A549 (cell line): ENCODE data around the gene ARPC1B. TPM values are rescaled to one million over a fixed set of nuclear protein-coding genes. Genes with fewer than 3 reads are reported as not detected.

Experiments
- ATAC-seq, 2 experiments: fragments of 200-7000 bp in 1 of 2; fragments of >200 bp in 1 of 2; cut with Nextera tagmentation in 1 of 2; cut with Tn5 transposase in 1 of 2; 3 replicates each; pipeline versions ENCODE4 v1.8.0 to v1.9.1; 2018 to 2020; ENCODE audit warnings: mild to moderate bottlenecking in 1 of 2, moderate library complexity in 1 of 2
- CTCF ChIA-PET: fragments of 300-600 bp; sonication (Branson Sonifier 250); formaldehyde crosslinking; extraction: SDS; loops from one replicate; lab custom pipeline; 2021; ENCODE audit warnings: antibody characterized with exemption, inconsistent platforms; lab: Yijun Ruan, JAX
- POLR2A ChIA-PET: fragments of 350-600 bp; formaldehyde crosslinking; extraction: SDS; loops from one replicate; lab custom pipeline; 2021; ENCODE audit warnings: antibody characterized with exemption, inconsistent platforms; lab: Yijun Ruan, JAX
- DNase-seq, 2 experiments: peaks; one replicate each; pipeline versions ENCODE4 v3.0.0 to v3.0.0-alpha.2; 2011 to 2016; ENCODE audit warnings: low read depth in 1 of 2, low spot score in 1 of 2
- FAIRE-seq: peaks from 2 replicates; lab custom pipeline; 2011; peaks lifted over from hg19 to GRCh38; lab: Jason Lieb, UNC
- H3K27ac ChIP-seq, 2 experiments: fragments of >200 bp; sonication (Bioruptor Twin); formaldehyde crosslinking; 3 replicates each; pipeline ENCODE4 v1.5.1; 2016 to 2017
- H3K4me1 ChIP-seq: fragments of >200 bp; sonication (Bioruptor Twin); formaldehyde crosslinking; 3 replicates; pipeline ENCODE4 v1.6.1; 2016
- H3K4me2 ChIP-seq: fragments of >200 bp; sonication (Bioruptor Twin); formaldehyde crosslinking; 3 replicates; pipeline ENCODE4 v1.6.1; 2016
- H3K4me3 ChIP-seq: fragments of >200 bp; sonication (Bioruptor Twin); formaldehyde crosslinking; 3 replicates; pipeline ENCODE4 v1.5.1; 2016
- H3K9me3 ChIP-seq: fragments of >200 bp; sonication (Bioruptor Twin); formaldehyde crosslinking; 3 replicates; pipeline ENCODE4 v1.6.1; 2016
- BCL3 ChIP-seq: fragments of >200 bp; sonication (Bioruptor Twin); formaldehyde crosslinking; IDR thresholded peaks from 3 replicates; pipeline ENCODE4 v1.6.1; 2016
- CBX2 ChIP-seq: fragments of 200-600 bp; sonication (generic); IDR thresholded peaks from 2 replicates; pipeline ENCODE4 v1.6.1; 2016; ENCODE audit warnings: low read depth, mild to moderate bottlenecking, borderline replicate concordance
- CEBPB ChIP-seq, 2 experiments: fragments of >200 bp in 1 of 2; sonication (Bioruptor Twin) in 1 of 2; formaldehyde crosslinking in 1 of 2; IDR thresholded peaks; 2 replicates each; pipeline ENCODE4 v1.6.1; 2012 to 2016
- EHF ChIP-seq: fragments of 250-450 bp; sonication (Bioruptor Pico); IDR thresholded peaks from 2 replicates; pipeline ENCODE4 v1.5.0; 2020; ENCODE audit warnings: mild to moderate bottlenecking
- ESRRA ChIP-seq: fragments of 150-350 bp; IDR thresholded peaks from 2 replicates; pipeline ENCODE4 v1.6.1; 2014; ENCODE audit warnings: mild to moderate bottlenecking, low read length, borderline replicate concordance
- FOSL2 ChIP-seq, 2 experiments: fragments of 450-650 bp in 1 of 2; fragments of >200 bp in 1 of 2; sonication (Bioruptor Twin) in 1 of 2; formaldehyde crosslinking; IDR thresholded peaks; 2 replicates each; pipeline versions ENCODE4 v1.5.0 to v1.6.1; 2016 to 2020; ENCODE audit warnings: mild to moderate bottlenecking in 1 of 2, moderate library complexity in 1 of 2
- HDAC2 ChIP-seq: fragments of 200-600 bp; sonication (generic); IDR thresholded peaks from 2 replicates; pipeline ENCODE4 v1.6.1; 2016
- HMGXB4 ChIP-seq: fragments of 250-450 bp; sonication (Bioruptor Pico); IDR thresholded peaks from 2 replicates; pipeline ENCODE4 v1.5.0; 2021; ENCODE audit warnings: mild to moderate bottlenecking, moderate library complexity, borderline replicate concordance
- HOXA7 ChIP-seq: fragments of 250-450 bp; sonication (Bioruptor Pico); IDR thresholded peaks from 2 replicates; pipeline ENCODE4 v1.5.0; 2020; ENCODE audit warnings: mild to moderate bottlenecking, moderate library complexity
- HOXB5 ChIP-seq: fragments of 250-450 bp; sonication (Bioruptor Pico); IDR thresholded peaks from 2 replicates; pipeline ENCODE4 v1.5.0; 2020; ENCODE audit warnings: mild to moderate bottlenecking, moderate library complexity
- JUN ChIP-seq, 2 experiments: fragments of >200 bp; sonication (Bioruptor Twin); formaldehyde crosslinking; IDR thresholded peaks; 2 replicates in 1 of 2; 3 replicates in 1 of 2; pipeline ENCODE4 v1.6.1; 2016 to 2017
- JUNB ChIP-seq: fragments of >200 bp; sonication (Bioruptor Twin); formaldehyde crosslinking; IDR thresholded peaks from 2 replicates; pipeline ENCODE4 v1.6.1; 2016
- MAX ChIP-seq: IDR thresholded peaks from 2 replicates; pipeline ENCODE4 v1.6.1; 2012
- MYC ChIP-seq: IDR thresholded peaks from 2 replicates; pipeline ENCODE4 v1.6.1; 2012; ENCODE audit warnings: mild to moderate bottlenecking, inconsistent platforms, low read length, improper control_type of control experiment, borderline replicate concordance
- NPAS2 ChIP-seq: fragments of 250-450 bp; sonication (Bioruptor Pico); IDR thresholded peaks from 2 replicates; pipeline ENCODE4 v1.8.0; 2022; ENCODE audit warnings: mild to moderate bottlenecking, moderate library complexity, borderline replicate concordance
- PBX3 ChIP-seq: IDR thresholded peaks from 2 replicates; pipeline ENCODE4 v1.6.1; 2012
- PHF8 ChIP-seq: fragments of 200-600 bp; sonication (generic); IDR thresholded peaks from 2 replicates; pipeline ENCODE4 v1.6.1; 2016; ENCODE audit warnings: low read depth, mild to moderate bottlenecking, antibody characterized with exemption, moderate library complexity, borderline replicate concordance
- POLR2A ChIP-seq: IDR thresholded peaks from 2 replicates; pipeline ENCODE4 v1.6.1; 2012; ENCODE audit warnings: mild to moderate bottlenecking, low read length
- RCOR1 ChIP-seq: fragments of 150-350 bp; IDR thresholded peaks from 2 replicates; pipeline ENCODE4 v1.6.1; 2014; ENCODE audit warnings: antibody characterized with exemption, low read length, low read depth
- TP53 ChIP-seq: fragments of 250-450 bp; sonication (Bioruptor Pico); IDR thresholded peaks from 2 replicates; pipeline ENCODE4 v1.5.0; 2021; ENCODE audit warnings: mild to moderate bottlenecking, moderate library complexity
- USF2 ChIP-seq: fragments of 450-650 bp; IDR thresholded peaks from 2 replicates; pipeline ENCODE4 v1.6.1; 2014; ENCODE audit warnings: antibody characterized with exemption
- WGBS: methylation state at CpG from one replicate; pipeline ENCODE4 v1.1.6; 2017; ENCODE audit errors: missing lambda C conversion rate; 5-methylcytosine and 5-hydroxymethylcytosine counted together
- polyA plus RNA-seq, 4 experiments: library from polyadenylated mRNA; depleted of rRNA in 3 of 4; stranded (reverse); fragments of >200 nt; fragmentation: RNase III in 1 of 4; extraction: RNeasy Plus Mini Kit Qiagen cat#74134 plus additional on column Dnase treatment in 1 of 4; gene quantifications; 2 replicates in 3 of 4; 3 replicates in 1 of 4; pipeline ENCODE4 v1.2.3, GENCODE V29; 2011 to 2017

The ARPC1B gene
- polyA plus RNA-seq, 2 of the 4 experiments (the other 2 are of a cell fraction), result 197 to 294 TPM

- Histone ChIP-seq H3K4me3 (peak overlapping the region; percentile 99), H3K4me2 (peak overlapping the region; percentile 95), H3K4me1 (peaks cover 34% of the 10 kb centered on the region), H3K9me3 (no peaks in the 10 kb centered on the region)
- POLR2A ChIA-PET, result interaction anchor here (1.3 to 2.5 kb wide), 7 partner anchors 8 to 769 kb away, joined by 3 to 23 read pairs (median 12); partner anchors contain the start of genes ARPC1B, CPSF4, GPC2 and PTCD1
- CTCF ChIA-PET, result interaction anchor here (0.7 to 1.7 kb wide), 5 partner anchors 10 to 97 kb away, joined by 3 to 6 read pairs (median 3); no protein-coding TSS in a partner anchor
- under 1% methylated on average over 22 of the region's 28 CpGs for WGBS
- ATAC-seq (peak; percentile 43 to 66), DNase-seq (peak; percentile 46 to 51)
- 0 out of 2 replicates have a peak, but pooled peaks have one; percentile 32 for TF ChIP-seq TP53 (CRISPR knock-in tag)
- no peak for TF ChIP-seq FOSL2 (IDR thresholded peaks at IDR 0.05)
- peak; percentile 44 for TF ChIP-seq FOSL2 (CRISPR knock-in tag; IDR thresholded peaks at IDR 0.05)
- no peak for TF ChIP-seq USF2
- peak; percentile 47; the same call in 1 of the 2 replicates for TF ChIP-seq MAX
- TF ChIP-seq, all 56 proteins: peak for 3
- FAIRE-seq, result no peak
- peak overlapping the region; percentile 97 to 98 for H3K27ac ChIP-seq
Observed at GRCh38 chr7:99407872-99408378, 33.4 kb downstream of the ARPC1B start.

GRCh38 chr7:99408379-99409191, 34.1 kb downstream of the ARPC1B start, which contains the start of the genes BUD31 and PDAP1:
TSS of gene BUD31 (plus strand) at chr7:99408969. CDS start at chr7:99411093, 2,124 bp downstream.
TSS of gene PDAP1 (minus strand) at chr7:99408597. CDS start at chr7:99408548, 49 bp downstream.
- ChIA-PET CTCF (interaction anchor here (0.7 to 1.7 kb wide), 6 partner anchors 10 to 97 kb away, joined by 3 to 7 read pairs (median 3); no protein-coding TSS in a partner anchor), POLR2A (interaction anchor here (0.6 to 2.5 kb wide), 16 partner anchors 8 to 1020 kb away, joined by 3 to 23 read pairs (median 4); partner anchors contain the start of genes AP4M1, ARPC1B, CPSF4 and GPC2)
- no peaks in the 10 kb centered on the region for H3K9me3 ChIP-seq
- H3K4me2 ChIP-seq, result peak within 1 kb of the TSS; percentile 95
- 2% methylated on average over 29 of the region's 72 CpGs for WGBS
- FAIRE-seq (no peak), ATAC-seq (peak; percentile 83 to 88), DNase-seq (peak; percentile 96)
- H3K4me3 ChIP-seq, result peak within 1 kb of the TSS; percentile 99
- H3K4me1 ChIP-seq, result peaks cover 34% of the 10 kb centered on the region
- H3K27ac ChIP-seq, result peak within 1 kb of the TSS; percentile 97 to 98
- TF ChIP-seq PHF8, result peak; percentile 78
- peak; percentile 97 to 100 for TF ChIP-seq CEBPB (IDR thresholded peaks at IDR 0.05)
- no peak for TF ChIP-seq CBX2
- TF ChIP-seq HOXA7, result no peak
- peak; percentile 90 for TF ChIP-seq MYC
- peak; percentile 73 for TF ChIP-seq BCL3
- TF ChIP-seq PBX3, result 0 out of 2 replicates have a peak, but pooled peaks have one; percentile 34
- no peak for TF ChIP-seq JUNB
- no peak for TF ChIP-seq RCOR1
- TF ChIP-seq JUN (IDR thresholded peaks at IDR 0.05), result peak; percentile 95 to 99
- TF ChIP-seq EHF (CRISPR knock-in tag), result 0 out of 2 replicates have a peak, but pooled peaks have one; percentile 6
- peak; percentile 54 for TF ChIP-seq HOXB5 (CRISPR knock-in tag)
- TF ChIP-seq FOSL2 (IDR thresholded peaks at IDR 0.05), result no peak
- peak; percentile 85 for TF ChIP-seq FOSL2 (CRISPR knock-in tag; IDR thresholded peaks at IDR 0.05)
- TF ChIP-seq HMGXB4, result no peak
- TF ChIP-seq POLR2A, result peak; percentile 86
- no peak for TF ChIP-seq HDAC2
- peak; percentile 94 for TF ChIP-seq MAX
- TF ChIP-seq NPAS2, result no peak
- no peak for TF ChIP-seq ESRRA
- no peak for TF ChIP-seq TP53 (CRISPR knock-in tag)
